Measurements from ENCODE around the gene MAB21L3.

MAB21L3 gene
- total RNA-seq, result 0 reads per million in 2 experiments

GRCh38 chr1:116110567-116111523, at the start of gene MAB21L3:
Gene MAB21L3 (plus strand): TSS chr1:116111399. CDS start chr1:116112616, 1,217 bp downstream.
- no peak for DNase-seq (ENCODE audit: low read depth)

- DNase-seq (ENCODE audit: low read depth), result no peak
Measured at GRCh38 chr1:116062201-116062600, 49.0 kb upstream of the MAB21L3 start.

GRCh38 chr1:116064616-116065015, 46.6 kb upstream of the MAB21L3 start:
- no peak for DNase-seq (ENCODE audit: low read depth)

- DNase-seq (ENCODE audit: low read depth), result no peak
Measured at GRCh38 chr1:116066868-116067565, 44.2 kb upstream of the MAB21L3 start.

- DNase-seq (ENCODE audit: low read depth), result no peak
Measured at GRCh38 chr1:116067566-116067890, 43.7 kb upstream of the MAB21L3 start.

- DNase-seq (ENCODE audit: low read depth), result no peak
Measured at GRCh38 chr1:116075575-116075974, 35.6 kb upstream of the MAB21L3 start.

GRCh38 chr1:116075990-116076389, 35.2 kb upstream of the MAB21L3 start:
- DNase-seq (ENCODE audit: low read depth), result no peak

GRCh38 chr1:116076831-116077230, 34.4 kb upstream of the MAB21L3 start:
- DNase-seq (ENCODE audit: low read depth), result no peak

GRCh38 chr1:116078699-116079223, 32.4 kb upstream of the MAB21L3 start:
- no peak for DNase-seq (ENCODE audit: low read depth)

GRCh38 chr1:116087628-116088027, 23.6 kb upstream of the MAB21L3 start:
- DNase-seq (ENCODE audit: low read depth), result no peak

GRCh38 chr1:116089870-116090269, 21.3 kb upstream of the MAB21L3 start:
- DNase-seq (ENCODE audit: low read depth), result no peak

GRCh38 chr1:116091083-116091482, 20.1 kb upstream of the MAB21L3 start:
- DNase-seq (ENCODE audit: low read depth), result no peak

GRCh38 chr1:116092752-116093489, 18.3 kb upstream of the MAB21L3 start:
- no peak for DNase-seq (ENCODE audit: low read depth)

- no peak for DNase-seq (ENCODE audit: low read depth)
Measured at GRCh38 chr1:116095027-116095426, 16.2 kb upstream of the MAB21L3 start.

GRCh38 chr1:116096013-116096618, 15.1 kb upstream of the MAB21L3 start:
- no peak for DNase-seq (ENCODE audit: low read depth)

- no peak for DNase-seq (ENCODE audit: low read depth)
Measured at GRCh38 chr1:116097626-116098025, 13.6 kb upstream of the MAB21L3 start.

GRCh38 chr1:116099379-116099778, 11.8 kb upstream of the MAB21L3 start:
- no peak for DNase-seq (ENCODE audit: low read depth)

- no peak for DNase-seq (ENCODE audit: low read depth)
Measured at GRCh38 chr1:116099919-116100318, 11.3 kb upstream of the MAB21L3 start.

GRCh38 chr1:116104667-116105066, 6.5 kb upstream of the MAB21L3 start:
- no peak for DNase-seq (ENCODE audit: low read depth)

- DNase-seq (ENCODE audit: low read depth), result no peak
Measured at GRCh38 chr1:116105996-116106395, 5.2 kb upstream of the MAB21L3 start.

GRCh38 chr1:116106646-116107045, 4.6 kb upstream of the MAB21L3 start:
- no peak for DNase-seq (ENCODE audit: low read depth)

GRCh38 chr1:116107371-116107770, 3.8 kb upstream of the MAB21L3 start:
- no peak for DNase-seq (ENCODE audit: low read depth)

All from T follicular helper cell (primary cell).